GM13976 (cell line): ENCODE data around the gene IKBKG.
"Not testable (repeated sequence)": the region's sequence is repeated elsewhere in the genome, so short reads cannot be mapped to it uniquely, and the experiment has no call there.

ENCODE experiments used
- DNase-seq: peaks from one replicate; pipeline ENCODE4 v3.0.0; 2012; ENCODE audit warnings: low spot score
- CTCF ChIP-seq: IDR thresholded peaks from 2 replicates; pipeline ENCODE4 v1.5.1; 2012; ENCODE audit warnings: borderline replicate concordance, mild to moderate bottlenecking; ENCODE audit not compliant: insufficient read depth; ENCODE audit errors: extremely low read depth, missing control alignments, control extremely low read depth
- in situ Hi-C: fragments of 300-500 bp; cut with MboI; formaldehyde crosslinking; loops from one replicate; pipeline ENCODE4 v1.12.0; 2022; ENCODE audit warnings: low sequenced_read_pairs, mixed read lengths, inconsistent platforms; ENCODE audit not compliant: unreplicated experiment

Gene IKBKG, protein sequence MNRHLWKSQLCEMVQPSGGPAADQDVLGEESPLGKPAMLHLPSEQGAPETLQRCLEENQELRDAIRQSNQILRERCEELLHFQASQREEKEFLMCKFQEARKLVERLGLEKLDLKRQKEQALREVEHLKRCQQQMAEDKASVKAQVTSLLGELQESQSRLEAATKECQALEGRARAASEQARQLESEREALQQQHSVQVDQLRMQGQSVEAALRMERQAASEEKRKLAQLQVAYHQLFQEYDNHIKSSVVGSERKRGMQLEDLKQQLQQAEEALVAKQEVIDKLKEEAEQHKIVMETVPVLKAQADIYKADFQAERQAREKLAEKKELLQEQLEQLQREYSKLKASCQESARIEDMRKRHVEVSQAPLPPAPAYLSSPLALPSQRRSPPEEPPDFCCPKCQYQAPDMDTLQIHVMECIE

DNA sequence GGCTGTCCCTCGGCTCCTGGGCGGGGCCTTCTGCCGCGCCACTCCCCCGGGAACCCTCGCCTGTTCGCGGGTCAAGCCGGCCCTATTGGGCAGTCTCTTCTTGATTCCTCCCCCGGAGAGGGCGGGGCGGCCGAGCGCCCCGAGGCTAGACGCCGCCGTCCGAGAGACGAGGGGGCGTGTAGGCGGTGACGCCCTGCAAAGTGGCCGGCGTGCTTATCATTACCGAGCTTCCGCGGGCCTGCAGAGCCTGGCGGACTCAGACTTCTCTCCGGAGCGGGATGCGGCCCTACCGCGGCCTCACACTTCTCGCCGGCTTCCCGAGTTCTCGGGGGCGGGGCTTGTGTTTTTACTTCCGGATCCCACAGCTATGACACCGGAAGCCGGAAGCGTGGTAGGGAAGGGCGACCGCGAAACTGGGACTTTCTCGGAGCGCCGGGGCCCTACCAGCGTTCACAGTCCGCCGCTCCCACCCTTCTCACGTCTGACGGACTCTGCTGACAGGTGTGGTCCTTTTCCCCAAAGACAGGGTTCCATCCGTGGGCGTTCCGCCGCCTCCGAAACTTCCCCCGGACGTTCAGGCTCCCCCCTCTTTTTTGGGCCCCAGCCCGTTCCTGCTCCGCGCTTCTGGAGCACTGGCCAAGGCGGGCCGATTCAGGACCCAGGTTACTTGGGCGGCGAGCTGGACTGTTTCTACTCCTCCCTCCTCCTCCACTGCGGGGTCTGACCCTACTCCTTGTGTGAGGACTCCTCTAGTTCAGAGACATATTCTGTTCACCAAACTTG lies at the start of gene IKBKG:
Gene IKBKG (plus strand): TSS at position 376 of the 783 bp plus-strand sequence. CDS start 4,383 bp downstream, outside the sequence.
- in situ Hi-C loops: loop anchor here (25.0 kb wide), 1 partner anchor 535 kb away; the partner anchor contains the start of gene IRAK1
- TF ChIP-seq CTCF: no peak
- DNase-seq: peak; percentile 93

- DNase-seq, in situ Hi-C loops: not testable (repeated sequence)
Measured at GRCh38 chrX:154501423-154501822, 46.0 kb upstream of the IKBKG start.

GRCh38 chrX:154502098-154502497 lies 45.3 kb upstream of the IKBKG start:
- in situ Hi-C loops: no loop called here
- TF ChIP-seq CTCF: no peak
- no peak for DNase-seq

GRCh38 chrX:154502989-154503388 lies 44.4 kb upstream of the IKBKG start:
- no peak for TF ChIP-seq CTCF
- in situ Hi-C loops: no loop called here
- DNase-seq: no peak

GRCh38 chrX:154505734-154506133 lies 41.7 kb upstream of the IKBKG start:
- TF ChIP-seq CTCF: no peak
- in situ Hi-C loops: no loop called here
- DNase-seq: no peak

DNA sequence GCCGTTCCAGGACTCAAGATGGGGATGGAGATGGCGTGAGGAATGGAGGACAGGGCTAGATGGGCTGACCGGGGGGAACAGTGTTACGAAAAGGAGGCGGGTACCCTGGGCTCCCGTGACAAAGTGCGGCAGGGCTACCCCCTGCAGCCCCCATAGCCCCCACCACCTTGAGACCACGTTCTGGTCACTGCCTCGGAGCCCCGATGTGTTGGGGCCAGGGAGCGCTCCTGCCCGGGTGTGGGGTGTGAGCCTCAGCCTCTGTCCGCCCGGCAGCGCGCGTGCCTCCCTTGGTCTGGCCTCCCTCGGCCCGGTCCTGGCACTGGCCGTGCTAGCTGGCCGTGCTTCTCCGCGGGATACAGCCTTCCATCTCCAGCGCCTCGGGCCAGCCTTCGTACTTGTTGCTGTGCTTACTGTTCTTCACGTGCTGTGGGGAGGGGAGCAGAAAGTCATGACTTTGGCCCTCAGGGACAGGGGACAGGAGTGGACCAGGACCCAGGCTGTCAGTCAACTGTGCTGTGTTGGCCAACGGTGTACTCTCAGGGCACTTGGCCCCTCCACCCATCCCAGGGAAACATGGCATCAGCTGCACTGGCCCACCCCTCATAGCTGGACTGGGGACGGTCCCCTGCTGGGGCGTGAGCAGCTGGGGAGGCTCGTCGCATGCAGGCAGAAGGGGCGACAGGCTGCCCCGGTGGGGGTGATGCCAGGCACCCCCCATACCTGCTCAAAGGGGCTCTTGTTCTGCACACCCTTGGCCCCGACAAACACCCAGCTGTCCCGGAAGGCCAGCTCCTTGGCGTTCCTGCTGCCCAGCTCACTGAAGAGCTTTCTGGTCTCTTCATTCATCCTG lies 40.7 kb upstream of the IKBKG start:
- DNase-seq: no peak
- in situ Hi-C loops: no loop called here
- no peak for TF ChIP-seq CTCF
